Peyer's patch (tissue), 4 donors: ENCODE data around the gene EYS. TPM values are rescaled to one million over a fixed set of nuclear protein-coding genes. Genes with fewer than 3 reads are reported as not detected.

Experiments
- DNase-seq, 3 donors: peaks; one replicate each; pipeline ENCODE4 v3.0.0-alpha.2; 2017 to 2019
- H3K27ac ChIP-seq, 4 donors: fragments of 200-600 bp; sonication (generic); one replicate each; pipeline ENCODE4 v1.5.1; 2016 to 2019
- H3K27me3 ChIP-seq, 2 donors: fragments of 200-600 bp; sonication (generic); one replicate each; pipeline ENCODE4 v1.5.1; 2019
- H3K36me3 ChIP-seq, 3 donors: fragments of 200-600 bp; sonication (generic); one replicate each; pipeline ENCODE4 v1.5.1; 2016 to 2019
- H3K4me1 ChIP-seq, 4 donors: fragments of 200-600 bp; sonication (generic); one replicate each; pipeline ENCODE4 v1.5.1; 2016 to 2019
- H3K4me3 ChIP-seq, 4 donors: fragments of 200-600 bp; sonication (generic); 1 replicate in 3 of 4; 2 replicates in 1 of 4; pipeline ENCODE4 v1.5.1; 2016 to 2019; ENCODE audit warnings: mild to moderate bottlenecking in 1 of 4
- H3K9me3 ChIP-seq, 4 donors: fragments of 200-600 bp; sonication (generic); one replicate each; pipeline ENCODE4 v1.5.1; 2016 to 2019; ENCODE audit warnings: mild to moderate bottlenecking in 1 of 4
- CTCF ChIP-seq, 6 experiments: fragments of 450-650 bp in 4 of 6; fragments of 200-600 bp in 2 of 6; sonication (generic) in 1 of 6; IDR thresholded peaks; one replicate each; pipeline ENCODE4 v1.5.1; 2017 to 2019; ENCODE audit warnings: antibody characterized with exemption in 6 of 6, mild to moderate bottlenecking in 3 of 6, moderate library complexity in 1 of 6
- POLR2A ChIP-seq, 2 donors: fragments of 450-650 bp; IDR thresholded peaks; one replicate each; pipeline ENCODE4 v1.5.1; 2017; ENCODE audit warnings: antibody characterized with exemption in 2 of 2, mild to moderate bottlenecking in 2 of 2, moderate library complexity in 2 of 2
- total RNA-seq, 4 donors: library from RNA; depleted of rRNA; stranded (reverse); fragments of >200 nt; gene quantifications; one replicate each; pipeline ENCODE4 v1.1.0, GENCODE V29; 2016

The EYS gene
- total RNA-seq, 4 donors from 2014 or later = 0.13 to 1.5 (median 0.35) TPM; not detected in 1

- Histone ChIP-seq H3K36me3 (no peaks in the 10 kb centered on the region), H3K4me1 (no peaks in the 10 kb centered on the region), H3K27ac (no peak overlapping the region), H3K9me3 (no peaks in the 10 kb centered on the region), H3K4me3 (no peak overlapping the region), H3K27me3 (no peaks in the 10 kb centered on the region)
- DNase-seq = no peak
- TF ChIP-seq POLR2A (IDR thresholded peaks at IDR 0.05) = no peak
- TF ChIP-seq CTCF (IDR thresholded peaks at IDR 0.05) = no peak
Observed at GRCh38 chr6:65557224-65557623, 149.8 kb downstream of the EYS start.

GRCh38 chr6:65546894-65547293, 160.1 kb downstream of the EYS start:
- H3K36me3 ChIP-seq = no peaks in the 10 kb centered on the region
- H3K27ac ChIP-seq = no peak overlapping the region
- H3K4me3 ChIP-seq = no peak overlapping the region
- no peaks in the 10 kb centered on the region for H3K9me3 ChIP-seq
- TF ChIP-seq POLR2A (IDR thresholded peaks at IDR 0.05) (no peak), CTCF (IDR thresholded peaks at IDR 0.05) (no peak)
- H3K4me1 ChIP-seq = no peaks in the 10 kb centered on the region
- no peak for DNase-seq
- no peaks in the 10 kb centered on the region for H3K27me3 ChIP-seq

- Histone ChIP-seq H3K27ac (no peak overlapping the region), H3K9me3 (no peaks in the 10 kb centered on the region), H3K4me3 (no peak overlapping the region), H3K4me1 (no peaks in the 10 kb centered on the region), H3K27me3 (no peaks in the 10 kb centered on the region), H3K36me3 (no peaks in the 10 kb centered on the region)
- no peak for DNase-seq
- TF ChIP-seq POLR2A (IDR thresholded peaks at IDR 0.05) (no peak), CTCF (IDR thresholded peaks at IDR 0.05) (no peak)
Observed at GRCh38 chr6:65545920-65546319, 161.1 kb downstream of the EYS start.

- no peak overlapping the region for H3K27ac ChIP-seq
- no peaks in the 10 kb centered on the region for H3K27me3 ChIP-seq
- no peaks in the 10 kb centered on the region for H3K4me1 ChIP-seq
- H3K36me3 ChIP-seq = no peaks in the 10 kb centered on the region
- H3K9me3 ChIP-seq = no peaks in the 10 kb centered on the region
- H3K4me3 ChIP-seq = no peak overlapping the region
- DNase-seq = no peak
- no peak for TF ChIP-seq CTCF (IDR thresholded peaks at IDR 0.05)
- TF ChIP-seq POLR2A (IDR thresholded peaks at IDR 0.05) = no peak
Observed at GRCh38 chr6:65538644-65539043, 168.4 kb downstream of the EYS start.

GRCh38 chr6:65537600-65537999, 169.4 kb downstream of the EYS start:
- Histone ChIP-seq H3K9me3 (no peaks in the 10 kb centered on the region), H3K4me1 (no peaks in the 10 kb centered on the region), H3K36me3 (no peaks in the 10 kb centered on the region), H3K27me3 (no peaks in the 10 kb centered on the region), H3K27ac (no peak overlapping the region), H3K4me3 (no peak overlapping the region)
- TF ChIP-seq POLR2A (IDR thresholded peaks at IDR 0.05) (no peak), CTCF (IDR thresholded peaks at IDR 0.05) (no peak)
- no peak for DNase-seq

- Histone ChIP-seq H3K9me3 (no peaks in the 10 kb centered on the region), H3K36me3 (no peaks in the 10 kb centered on the region), H3K27ac (no peak overlapping the region), H3K4me3 (no peak overlapping the region), H3K4me1 (no peaks in the 10 kb centered on the region), H3K27me3 (no peaks in the 10 kb centered on the region)
- DNase-seq = no peak
- no peak for TF ChIP-seq CTCF (IDR thresholded peaks at IDR 0.05)
- TF ChIP-seq POLR2A (IDR thresholded peaks at IDR 0.05) = no peak
Observed at GRCh38 chr6:65531533-65531932, 175.5 kb downstream of the EYS start.
